ENCODE data around the gene PLCD3. TPM values are rescaled to one million over a fixed set of nuclear protein-coding genes. Genes with fewer than 3 reads are reported as not detected.

The PLCD3 gene
- total RNA-seq (2014; rRNA removed) (35.1 and 55.3 TPM in 2 replicates), Bru-seq, nascent RNA (percentile 91 among the genes with signal in this experiment), BruChase-seq, experiment 1, labeled RNA remaining after a 6-hour chase (percentile 94 among the genes with signal in this experiment), BruChase-seq, experiment 2, labeled RNA remaining after a 2-hour chase (percentile 94 among the genes with signal in this experiment)
- long read RNA-seq, full-length matches to known transcripts: 156 of 486 reads
- long read RNA-seq, partial matches to known transcripts: 126 of 486 reads
- long read RNA-seq, other reads (novel, unspliced or antisense): 204 of 486 reads

- no peaks in the 10 kb centered on the region for H3K9me3 ChIP-seq (ENCODE audit: low read length)
- H3K79me2 ChIP-seq (ENCODE audit: low read length): peaks cover 49% of the 10 kb centered on the region
- H3K27me3 ChIP-seq (ENCODE audit: low read length): no peaks in the 10 kb centered on the region
- ChIA-PET CTCF (interaction anchor here (0.9 to 1.0 kb wide), 2 partner anchors 20 to 21 kb away, joined by 3 to 9 read pairs; no protein-coding TSS in a partner anchor), POLR2A (ENCODE audit: unreplicated experiment) (no interaction called here)
- intact Hi-C loops (cut with micrococcal nuclease): loop anchor here (1.0 to 10.0 kb wide), 5 partner anchors 39 to 210 kb away; partner anchors contain the start of genes MAP3K14 and NMT1
- no peaks in the 10 kb centered on the region for H4K20me1 ChIP-seq (ENCODE audit: low read length)
- H2AFZ ChIP-seq (ENCODE audit: low read length): peak within 1 kb of the TSS; percentile 81
- H3K4me3 ChIP-seq (ENCODE audit: low read length): peak within 1 kb of the TSS; percentile 75
- no peaks in the 10 kb centered on the region for H3K36me3 ChIP-seq (ENCODE audit: low read depth, low read length)
- H3F3A ChIP-seq (ENCODE audit: low read length, unreplicated experiment): no peaks in the 10 kb centered on the region
- H3K27ac ChIP-seq (ENCODE audit: low read length): peak within 1 kb of the TSS; percentile 28
- no peaks in the 10 kb centered on the region for H3K9me2 ChIP-seq (replicated peaks; ENCODE audit: low read length)
- ATAC-seq (no peak), DNase-seq (no peak)
- TF ChIP-seq EZH2phosphoT487 (IDR thresholded peaks at IDR 0.05; ENCODE audit: borderline replicate concordance, low read length) (no peak), CTCF (conservative IDR thresholded peaks at IDR 0.05; ENCODE audit: low read depth, low read length) (no peak), EZH2 (IDR thresholded peaks at IDR 0.05; ENCODE audit: low read length, unreplicated experiment) (no peak)
- no TSS peak for BruUV-seq (replicated peaks)
- peak within 1 kb of the TSS; percentile 62 for H3K9ac ChIP-seq (ENCODE audit: low read length)
- peak within 1 kb of the TSS; percentile 95 for H3K4me2 ChIP-seq (ENCODE audit: low read length)
- H3K4me1 ChIP-seq (ENCODE audit: insufficient read depth, low read length): peaks cover 54% of the 10 kb centered on the region
Observed at GRCh38 chr17:45132320-45132571, at the start of gene PLCD3. TSS of gene PLCD3 (minus strand) at chr17:45132515. CDS start at chr17:45132410, 105 bp downstream.

- H4K20me1 ChIP-seq (ENCODE audit: low read length): no peaks in the 10 kb centered on the region
- H3K4me2 ChIP-seq (ENCODE audit: low read length): no peak overlapping the region
- TF ChIP-seq CTCF (conservative IDR thresholded peaks at IDR 0.05; ENCODE audit: low read depth, low read length) (no peak), EZH2 (IDR thresholded peaks at IDR 0.05; ENCODE audit: low read length, unreplicated experiment) (no peak), EZH2phosphoT487 (IDR thresholded peaks at IDR 0.05; ENCODE audit: borderline replicate concordance, low read length) (no peak)
- peaks cover 14% of the 10 kb centered on the region for H3F3A ChIP-seq (ENCODE audit: low read length, unreplicated experiment)
- no TSS peak for BruUV-seq (replicated peaks)
- no peak overlapping the region for H3K9ac ChIP-seq (ENCODE audit: low read length)
- H3K27me3 ChIP-seq (ENCODE audit: low read length): no peaks in the 10 kb centered on the region
- POLR2A ChIA-PET (ENCODE audit: unreplicated experiment): no interaction called here
- no peak overlapping the region for H3K27ac ChIP-seq (ENCODE audit: low read length)
- ATAC-seq (no peak), DNase-seq (no peak)
- H3K4me1 ChIP-seq (ENCODE audit: insufficient read depth, low read length): peaks cover 31% of the 10 kb centered on the region
- H3K36me3 ChIP-seq (ENCODE audit: low read depth, low read length): no peaks in the 10 kb centered on the region
- H3K9me3 ChIP-seq (ENCODE audit: low read length): no peaks in the 10 kb centered on the region
- no peak overlapping the region for H3K4me3 ChIP-seq (ENCODE audit: low read length)
- CTCF ChIA-PET: interaction anchor here (0.6 kb wide), 1 partner anchor 42 kb away, joined by 3 read pairs; the partner anchor contains the start of gene ACBD4
- intact Hi-C loops (cut with micrococcal nuclease): no loop called here
- no peak overlapping the region for H2AFZ ChIP-seq (ENCODE audit: low read length)
- H3K9me2 ChIP-seq (replicated peaks; ENCODE audit: low read length): no peaks in the 10 kb centered on the region
- no peaks in the 10 kb centered on the region for H3K79me2 ChIP-seq (ENCODE audit: low read length)
Observed at GRCh38 chr17:45177563-45177962, 45.2 kb upstream of the PLCD3 start.

- Histone ChIP-seq H3F3A (ENCODE audit: low read length, unreplicated experiment) (peaks cover 17% of the 10 kb centered on the region), H3K4me1 (ENCODE audit: insufficient read depth, low read length) (peaks cover 50% of the 10 kb centered on the region), H3K36me3 (ENCODE audit: low read depth, low read length) (no peaks in the 10 kb centered on the region), H3K4me3 (ENCODE audit: low read length) (peak overlapping the region; percentile 8; the same call in 1 of the 2 replicates), H3K4me2 (ENCODE audit: low read length) (peak overlapping the region; percentile 60), H3K9me3 (ENCODE audit: low read length) (no peaks in the 10 kb centered on the region), H3K79me2 (ENCODE audit: low read length) (no peaks in the 10 kb centered on the region), H3K27ac (ENCODE audit: low read length) (peak overlapping the region; percentile 66), H2AFZ (ENCODE audit: low read length) (peak overlapping the region; percentile 58), H3K9me2 (replicated peaks; ENCODE audit: low read length) (no peaks in the 10 kb centered on the region), H3K9ac (ENCODE audit: low read length) (no peak overlapping the region), H4K20me1 (ENCODE audit: low read length) (no peaks in the 10 kb centered on the region), H3K27me3 (ENCODE audit: low read length) (no peaks in the 10 kb centered on the region)
- DNase-seq (no peak), ATAC-seq (no peak)
- ChIA-PET POLR2A (ENCODE audit: unreplicated experiment) (interaction anchor here (0.6 to 1.4 kb wide), 4 partner anchors 15 to 27 kb away, joined by 5 to 48 read pairs (median 10); partner anchors contain the start of gene HEXIM1), CTCF (interaction anchor here (0.8 to 1.4 kb wide), 4 partner anchors 22 to 40 kb away, joined by 3 to 21 read pairs (median 8); partner anchors contain the start of genes ACBD4 and HEXIM1)
- BruUV-seq (replicated peaks): no TSS peak
- intact Hi-C loops (cut with micrococcal nuclease): no loop called here
- TF ChIP-seq CTCF (conservative IDR thresholded peaks at IDR 0.05; ENCODE audit: low read depth, low read length): no peak
- TF ChIP-seq EZH2phosphoT487 (IDR thresholded peaks at IDR 0.05; ENCODE audit: borderline replicate concordance, low read length): no peak
- TF ChIP-seq EZH2 (IDR thresholded peaks at IDR 0.05; ENCODE audit: low read length, unreplicated experiment): no peak
Observed at GRCh38 chr17:45175759-45176115, 43.4 kb upstream of the PLCD3 start.

All from PC-3 (cell line).